ENCODE measurements around the gene TBC1D20. TPM values are rescaled to one million over a fixed set of nuclear protein-coding genes. Genes with fewer than 3 reads are reported as not detected.

Gene TBC1D20
- total RNA-seq, 4 donors from 2014 or later = 38.1 to 43.6 (median 42.8) TPM

DNA sequence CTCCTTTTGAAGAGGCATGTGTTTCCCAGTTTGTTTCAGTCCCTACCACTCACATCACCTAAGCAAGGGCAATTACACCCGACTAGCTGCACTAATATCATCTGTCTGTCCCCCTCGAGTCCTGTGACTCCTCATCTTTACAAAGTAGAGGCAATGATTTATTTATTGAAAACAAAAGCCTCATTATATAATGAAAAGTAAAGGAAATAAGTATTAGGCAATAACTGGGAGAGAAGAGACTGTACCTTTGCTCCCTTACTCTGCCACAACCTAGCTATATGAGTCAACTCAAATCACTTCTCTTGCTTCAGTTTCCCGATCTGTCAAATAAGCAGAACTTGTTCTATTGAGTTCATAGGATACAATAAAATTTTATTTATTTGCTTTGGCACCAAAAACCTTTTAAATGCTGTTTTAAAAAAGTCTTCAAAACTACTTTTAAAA is 42.3 kb upstream of the TBC1D20 start:
- TF ChIP-seq, protein P1, sequence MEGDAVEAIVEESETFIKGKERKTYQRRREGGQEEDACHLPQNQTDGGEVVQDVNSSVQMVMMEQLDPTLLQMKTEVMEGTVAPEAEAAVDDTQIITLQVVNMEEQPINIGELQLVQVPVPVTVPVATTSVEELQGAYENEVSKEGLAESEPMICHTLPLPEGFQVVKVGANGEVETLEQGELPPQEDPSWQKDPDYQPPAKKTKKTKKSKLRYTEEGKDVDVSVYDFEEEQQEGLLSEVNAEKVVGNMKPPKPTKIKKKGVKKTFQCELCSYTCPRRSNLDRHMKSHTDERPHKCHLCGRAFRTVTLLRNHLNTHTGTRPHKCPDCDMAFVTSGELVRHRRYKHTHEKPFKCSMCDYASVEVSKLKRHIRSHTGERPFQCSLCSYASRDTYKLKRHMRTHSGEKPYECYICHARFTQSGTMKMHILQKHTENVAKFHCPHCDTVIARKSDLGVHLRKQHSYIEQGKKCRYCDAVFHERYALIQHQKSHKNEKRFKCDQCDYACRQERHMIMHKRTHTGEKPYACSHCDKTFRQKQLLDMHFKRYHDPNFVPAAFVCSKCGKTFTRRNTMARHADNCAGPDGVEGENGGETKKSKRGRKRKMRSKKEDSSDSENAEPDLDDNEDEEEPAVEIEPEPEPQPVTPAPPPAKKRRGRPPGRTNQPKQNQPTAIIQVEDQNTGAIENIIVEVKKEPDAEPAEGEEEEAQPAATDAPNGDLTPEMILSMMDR (IDR thresholded peaks at IDR 0.05) = no peak
- TF ChIP-seq POLR2A (IDR thresholded peaks at IDR 0.05) = no peak
- peak overlapping the region in 1 of 4 donors; percentile 27 for H3K27ac ChIP-seq
- H3K4me1 ChIP-seq = peaks cover 0 to 11% (median 0%) of the 10 kb centered on the region in 4 donors
- H3K4me3 ChIP-seq = no peak overlapping the region
- no peaks in the 10 kb centered on the region for H3K27me3 ChIP-seq
- peaks cover 0 to 51% (median 0%) of the 10 kb centered on the region in 3 donors for H3K36me3 ChIP-seq
- DNase-seq = no peak
- no peaks in the 10 kb centered on the region for H3K9me3 ChIP-seq

GRCh38 chr20:503048-503737 is 40.9 kb upstream of the TBC1D20 start:
- Histone ChIP-seq H3K36me3 (peaks cover 0 to 65% (median 0%) of the 10 kb centered on the region in 3 donors), H3K27ac (no peak overlapping the region), H3K4me1 (peaks cover 0 to 6% (median 0%) of the 10 kb centered on the region in 4 donors), H3K4me3 (no peak overlapping the region), H3K27me3 (no peaks in the 10 kb centered on the region), H3K9me3 (no peaks in the 10 kb centered on the region)
- no peak for DNase-seq
- TF ChIP-seq, protein P1 (IDR thresholded peaks at IDR 0.05) = no peak
- no peak for TF ChIP-seq POLR2A (IDR thresholded peaks at IDR 0.05)

DNA sequence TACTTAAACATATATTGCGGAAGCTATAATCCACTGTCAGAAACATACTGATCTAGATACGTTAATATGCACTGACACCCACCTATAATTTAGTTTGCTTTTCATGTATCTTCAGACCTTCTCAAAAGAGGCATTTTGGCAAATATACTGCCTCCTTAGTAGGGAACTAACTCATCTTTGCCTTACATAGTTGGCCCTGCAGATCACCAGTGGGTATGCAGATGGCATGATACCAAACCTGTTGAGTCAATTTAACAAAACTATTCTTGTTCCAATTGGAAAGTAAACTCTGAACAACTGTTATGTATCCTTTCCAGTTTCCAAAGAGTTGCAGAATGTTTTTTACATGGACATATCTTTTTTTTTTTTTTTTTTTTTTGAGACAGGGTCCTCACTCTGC is 35.6 kb upstream of the TBC1D20 start:
- Histone ChIP-seq H3K9me3 (no peaks in the 10 kb centered on the region), H3K27me3 (no peaks in the 10 kb centered on the region), H3K36me3 (peaks cover 0 to 91% (median 0%) of the 10 kb centered on the region in 3 donors), H3K4me3 (no peak overlapping the region), H3K4me1 (no peaks in the 10 kb centered on the region), H3K27ac (no peak overlapping the region)
- DNase-seq = no peak
- TF ChIP-seq, protein P1 (IDR thresholded peaks at IDR 0.05) = no peak
- TF ChIP-seq POLR2A (IDR thresholded peaks at IDR 0.05) = no peak

DNA sequence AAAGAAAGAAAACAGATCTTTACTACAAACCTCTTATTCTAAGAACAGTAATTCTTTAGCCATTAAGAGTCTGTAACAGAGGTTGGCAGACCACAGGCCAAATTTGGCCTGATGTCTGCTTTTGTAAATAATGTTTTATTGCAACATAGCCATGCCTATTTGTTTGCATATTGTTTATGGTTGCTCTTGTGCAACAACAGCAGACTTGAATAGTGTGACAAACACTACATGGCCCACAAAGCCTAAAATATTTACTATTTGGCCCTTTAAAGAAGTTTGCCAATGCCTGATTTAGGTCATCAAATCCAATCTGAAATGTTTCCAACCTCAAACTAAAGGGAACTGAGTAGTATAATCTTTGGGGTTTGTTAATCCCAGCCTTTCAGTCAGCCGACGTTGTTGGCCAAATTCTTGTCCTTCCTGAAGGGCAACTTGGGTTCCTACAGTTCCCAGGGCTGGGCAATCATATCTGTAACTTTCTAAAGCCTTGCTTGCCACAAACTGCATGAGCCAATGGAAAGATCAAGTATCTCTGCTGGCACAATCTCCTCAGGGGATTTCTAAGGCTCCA is 33.9 kb upstream of the TBC1D20 start:
- Histone ChIP-seq H3K27me3 (no peaks in the 10 kb centered on the region), H3K4me1 (no peaks in the 10 kb centered on the region), H3K9me3 (no peaks in the 10 kb centered on the region), H3K4me3 (no peak overlapping the region), H3K36me3 (peaks cover 0 to 90% (median 0%) of the 10 kb centered on the region in 3 donors), H3K27ac (peak overlapping the region in 1 of 4 donors; percentile 35)
- no peak for TF ChIP-seq POLR2A (IDR thresholded peaks at IDR 0.05)
- TF ChIP-seq, protein P1 (IDR thresholded peaks at IDR 0.05) = no peak
- DNase-seq = no peak

DNA sequence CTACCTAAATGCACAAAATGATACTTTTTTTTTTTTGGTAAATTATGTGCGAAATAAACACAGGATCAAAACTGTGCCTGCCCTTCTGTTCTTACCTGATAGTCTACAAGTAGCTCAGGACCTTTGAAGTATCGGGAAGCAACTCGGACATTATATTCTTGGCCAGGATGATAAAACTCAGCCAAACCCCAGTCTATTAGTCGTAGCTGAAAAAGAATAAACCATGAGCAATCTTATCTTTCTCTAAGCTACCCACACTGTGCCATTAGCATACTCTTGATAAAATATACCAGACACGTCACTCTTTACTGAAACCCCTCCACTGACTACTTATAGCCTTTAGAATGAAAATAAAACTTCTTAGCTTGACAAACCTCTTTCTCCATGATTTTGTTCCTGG is 29.8 kb upstream of the TBC1D20 start:
- no peak overlapping the region for H3K4me3 ChIP-seq
- DNase-seq = no peak
- no peak overlapping the region for H3K27ac ChIP-seq
- no peaks in the 10 kb centered on the region for H3K9me3 ChIP-seq
- peaks cover 0 to 92% (median 0%) of the 10 kb centered on the region in 3 donors for H3K36me3 ChIP-seq
- H3K4me1 ChIP-seq = no peaks in the 10 kb centered on the region
- no peaks in the 10 kb centered on the region for H3K27me3 ChIP-seq
- no peak for TF ChIP-seq POLR2A (IDR thresholded peaks at IDR 0.05)
- TF ChIP-seq, protein P1 (IDR thresholded peaks at IDR 0.05) = no peak

Data from Peyer's patch (tissue), 4 donors.